WTC11 (cell line): ENCODE results near the gene KAT6B.

Experiments
- CTCF ChIP-seq: fragments of 200-600 bp; IDR thresholded peaks from 2 replicates; pipeline ENCODE4 v1.8.0; 2022; ENCODE audit warnings: antibody characterized with exemption
- ELF4 ChIP-seq: sonication (generic); formaldehyde crosslinking; IDR thresholded peaks from 2 replicates; pipeline ENCODE4 v1.8.1; 2022; ENCODE audit warnings: low read depth, mild to moderate bottlenecking, moderate library complexity, missing genetic modification reagents

GRCh38 chr10:75057680-75058079, 231.3 kb downstream of the KAT6B start:
- no peak for TF ChIP-seq ELF4 (CRISPR knock-in tag)
- TF ChIP-seq CTCF: no peak
